ENCODE data around the gene TKTL1. TPM values are rescaled to one million over a fixed set of nuclear protein-coding genes. Genes with fewer than 3 reads are reported as not detected.

Gene TKTL1
- total RNA-seq, 2 experiments from 2014 or later = 1.7 to 2.3 TPM

GRCh38 chrX:154369449-154370299 is 74.1 kb downstream of the TKTL1 start:
- Mint-ChIP-seq H3K4me1 (ENCODE audit: low read depth) (peaks cover 22% of the 10 kb centered on the region), H3K9me3 (no peaks in the 10 kb centered on the region), H3K27me3 (no peaks in the 10 kb centered on the region), H3K4me3 (peak overlapping the region; percentile 94), H3K27ac (peak overlapping the region; percentile 97), H3K36me3 (ENCODE audit: low read depth) (peaks cover 44% of the 10 kb centered on the region)
- intact Hi-C loops (cut with DNase I, micrococcal nuclease) = loop anchor here (2.0 to 10.0 kb wide), 4 partner anchors 42 to 399 kb away; partner anchors contain the start of genes HCFC1 (in 1 of the 2), IRAK1 (in 1 of the 2) and MECP2 (in 1 of the 2)
- no peaks in the 10 kb centered on the region for H3K27me3 ChIP-seq (ENCODE audit: control insufficient read depth in 1 of 2, insufficient read depth in 2 of 2, low read length in 2 of 2)
- DNase-seq (peak in 13 of 14 experiments; percentile 49 to 87 (median 70)), ATAC-seq (ENCODE audit: poor library complexity) (peak; percentile 18)
- no peak for TF ChIP-seq CTCF (IDR thresholded peaks at IDR 0.05)
- H3K4me1 ChIP-seq (ENCODE audit: insufficient read depth, low read length) = peaks cover 66% of the 10 kb centered on the region
- CTCF ChIA-PET = interaction anchor here (1.3 kb wide), 1 partner anchor 29 kb away, joined by 3 read pairs; the partner anchor contains the start of gene RPL10
- POLR2A ChIA-PET = interaction anchor here (0.6 to 3.1 kb wide), 10 partner anchors 8 to 441 kb away, joined by 3 to 34 read pairs (median 4); partner anchors contain the start of genes EMD, FAM3A, HCFC1 and RPL10
- H3K36me3 ChIP-seq (ENCODE audit: insufficient read depth, low read length) = peaks cover 36% of the 10 kb centered on the region
- H3K27ac ChIP-seq (ENCODE audit: low read depth in 1 of 2, low read length in 2 of 2) = peak overlapping the region; percentile 93 to 96
- H3K4me3 ChIP-seq (ENCODE audit: low read length) = peak overlapping the region; percentile 77
- no peaks in the 10 kb centered on the region for H3K9me3 ChIP-seq (ENCODE audit: control insufficient read depth in 1 of 2, insufficient read depth in 1 of 2, low read length in 2 of 2)

GRCh38 chrX:154370300-154371016 is 74.9 kb downstream of the TKTL1 start:
- no peaks in the 10 kb centered on the region for H3K9me3 ChIP-seq (ENCODE audit: control insufficient read depth in 1 of 2, insufficient read depth in 1 of 2, low read length in 2 of 2)
- H3K4me1 Mint-ChIP-seq (ENCODE audit: low read depth) = peaks cover 22% of the 10 kb centered on the region
- peak overlapping the region; percentile 96 for H3K4me3 Mint-ChIP-seq
- peak overlapping the region; percentile 93 to 96 for H3K27ac ChIP-seq (ENCODE audit: low read depth in 1 of 2, low read length in 2 of 2)
- ChIA-PET POLR2A (interaction anchor here (0.8 to 3.1 kb wide), 18 partner anchors 9 to 442 kb away, joined by 3 to 34 read pairs (median 4); partner anchors contain the start of genes EMD, FAM3A, HCFC1 and RPL10), CTCF (interaction anchor here (1.3 kb wide), 1 partner anchor 28 kb away, joined by 3 read pairs; the partner anchor contains the start of gene RPL10)
- H3K36me3 Mint-ChIP-seq (ENCODE audit: low read depth) = peaks cover 37% of the 10 kb centered on the region
- no peaks in the 10 kb centered on the region for H3K27me3 ChIP-seq (ENCODE audit: control insufficient read depth in 1 of 2, insufficient read depth in 2 of 2, low read length in 2 of 2)
- no peaks in the 10 kb centered on the region for H3K9me3 Mint-ChIP-seq
- TF ChIP-seq CTCF (IDR thresholded peaks at IDR 0.05) = no peak
- DNase-seq (no peak), ATAC-seq (ENCODE audit: poor library complexity) (no peak)
- intact Hi-C loops (cut with DNase I, micrococcal nuclease) = loop anchor here (2.0 to 10.0 kb wide), 4 partner anchors 43 to 400 kb away; partner anchors contain the start of genes HCFC1 (in 1 of the 2), IRAK1 (in 1 of the 2) and MECP2 (in 1 of the 2)
- peaks cover 66% of the 10 kb centered on the region for H3K4me1 ChIP-seq (ENCODE audit: insufficient read depth, low read length)
- peak overlapping the region; percentile 97 for H3K27ac Mint-ChIP-seq
- H3K36me3 ChIP-seq (ENCODE audit: insufficient read depth, low read length) = peaks cover 29% of the 10 kb centered on the region
- H3K4me3 ChIP-seq (ENCODE audit: low read length) = peak overlapping the region; percentile 77
- H3K27me3 Mint-ChIP-seq = no peaks in the 10 kb centered on the region
